ENCODE results near the gene SLC34A3.

GRCh38 chr9:137256362-137256761, 25.7 kb downstream of the SLC34A3 start:
- no peak for TF ChIP-seq CTCF (IDR thresholded peaks at IDR 0.05; ENCODE audit: low read depth, low read length)
- no peak for TF ChIP-seq EZH2phosphoT487 (IDR thresholded peaks at IDR 0.05; ENCODE audit: low read depth)

Data from OCI-LY3 (cell line).